GM19463 (cell line): ENCODE data around the gene RNF41.
"Not testable (repeated sequence)": the region's sequence is repeated elsewhere in the genome, so short reads cannot be mapped to it uniquely, and the experiment has no call there.

Source experiments
- ATAC-seq: cut with Tn5 transposase; IDR thresholded peaks from one replicate; pipeline ENCODE4 v1.9.1; 2021; ENCODE audit warnings: mild to moderate bottlenecking, moderate library complexity; ENCODE audit not compliant: unreplicated experiment

RNF41 gene

GRCh38 chr12:56221757-56222530, at the start of gene RNF41:
Gene RNF41, minus strand, starts transcription at chr12:56221922. Its CDS starts 7,875 bp downstream, at chr12:56214047.
- peak; percentile 82 for ATAC-seq

- ATAC-seq = no peak
Measured at GRCh38 chr12:56271031-56271430, 49.3 kb upstream of the RNF41 start.

DNA sequence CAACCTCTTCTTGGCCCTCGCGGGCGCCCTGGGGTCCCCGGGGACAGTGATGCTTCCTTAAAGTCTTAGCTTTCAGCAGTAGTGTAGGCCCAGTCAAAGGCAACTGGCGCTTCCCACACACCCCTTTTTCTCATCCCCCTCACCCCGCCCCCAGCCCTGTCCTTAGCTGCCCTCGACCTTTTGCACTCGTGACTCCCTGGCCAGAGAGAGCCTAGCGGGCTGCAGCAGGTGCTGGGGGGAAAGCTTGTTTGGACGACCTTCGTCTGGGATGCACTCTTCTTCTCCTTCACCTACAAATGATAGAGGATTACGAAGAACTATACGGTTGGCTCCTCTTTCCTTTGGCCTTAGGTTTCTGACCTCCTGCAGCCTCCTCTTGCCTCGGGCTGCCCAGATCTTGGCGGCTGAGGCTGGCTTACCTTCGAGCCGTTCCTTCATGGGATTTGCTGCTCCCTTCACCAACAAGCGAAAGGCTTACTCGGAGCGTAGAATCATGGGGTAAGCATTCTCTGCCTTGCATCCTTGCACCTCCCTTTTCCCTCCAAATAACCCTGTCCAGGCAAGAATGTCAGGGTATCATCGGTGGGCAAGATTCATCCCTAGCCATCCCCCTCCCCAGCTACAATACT, 45.8 kb upstream of the RNF41 start:
- peak; percentile 6 for ATAC-seq

DNA sequence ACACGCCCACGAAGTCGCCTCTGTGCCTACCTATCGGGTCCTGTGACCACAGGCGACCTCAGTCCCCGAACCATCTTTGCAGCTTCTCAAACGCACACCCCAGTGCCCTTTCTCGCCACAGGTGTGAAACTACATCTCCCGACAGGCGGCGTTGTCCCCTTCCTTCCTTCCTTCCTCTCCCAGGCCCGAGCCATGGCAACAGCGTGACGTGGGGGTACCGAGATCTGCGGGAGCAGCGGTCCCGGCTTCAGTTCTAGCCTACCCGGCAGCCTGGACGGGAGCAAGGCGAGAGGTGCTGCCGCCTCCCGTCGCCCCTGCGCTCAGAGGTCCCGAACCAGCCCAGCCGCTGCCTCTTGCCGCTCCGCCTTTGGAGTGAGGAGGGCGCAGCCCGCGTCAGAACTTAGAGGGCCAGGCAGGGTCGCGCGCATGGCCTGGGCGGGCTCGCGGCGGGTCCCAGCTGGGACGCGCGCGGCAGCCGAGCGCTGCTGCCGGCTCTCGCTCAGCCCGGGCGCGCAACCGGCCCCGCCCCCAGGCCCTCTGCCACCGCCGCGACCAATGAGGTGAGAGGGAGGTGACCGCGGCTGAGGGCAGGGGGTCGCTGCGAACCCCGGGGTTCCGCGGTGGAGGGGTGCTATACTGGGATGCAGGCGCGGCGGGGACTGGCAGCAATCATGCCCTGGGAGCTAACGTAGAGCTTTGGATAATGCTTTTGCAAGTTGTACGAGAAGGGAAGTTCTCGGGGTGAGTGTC, 45.1 kb upstream of the RNF41 start, which contains the start of gene COQ10A:
Gene COQ10A (plus strand): TSS at position 250 of the 750 bp plus-strand sequence. CDS start 177 bp downstream, at position 427.
- ATAC-seq = peak; percentile 92

DNA sequence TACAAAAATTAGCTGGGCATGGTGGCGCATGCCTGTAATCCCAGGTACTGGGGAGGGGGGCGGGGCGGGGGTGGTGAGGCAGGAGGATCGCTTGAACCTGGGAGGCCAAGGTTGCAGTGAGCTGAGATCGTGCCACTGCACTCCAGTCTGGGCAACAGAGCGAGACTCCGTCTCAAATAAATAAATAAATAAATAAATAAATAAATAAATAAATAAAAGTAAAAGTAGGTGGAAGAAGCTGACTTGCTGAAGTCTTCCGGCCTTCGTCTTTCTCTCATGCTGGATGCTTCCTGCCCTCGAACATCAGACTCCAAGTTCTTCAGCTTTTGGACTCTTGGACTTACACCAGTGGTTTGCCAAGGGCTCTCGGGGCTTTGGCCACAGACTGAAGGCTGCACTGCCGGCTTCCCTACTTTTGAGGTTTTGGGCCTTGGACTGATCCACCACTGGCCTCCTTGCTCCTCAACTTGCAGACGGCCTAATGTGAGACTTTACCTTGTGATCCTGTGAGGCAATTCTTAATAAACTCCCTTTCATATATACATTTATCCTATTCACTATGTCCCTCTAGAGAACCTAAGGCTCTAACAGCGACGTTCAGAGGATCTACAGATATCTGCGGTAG, 44.5 kb upstream of the RNF41 start:
- ATAC-seq = not testable (repeated sequence)

GRCh38 chr12:56262955-56263354, 41.2 kb upstream of the RNF41 start:
- ATAC-seq = not testable (repeated sequence)

- ATAC-seq = no peak
Measured at GRCh38 chr12:56261503-56262232, 39.9 kb upstream of the RNF41 start.

DNA sequence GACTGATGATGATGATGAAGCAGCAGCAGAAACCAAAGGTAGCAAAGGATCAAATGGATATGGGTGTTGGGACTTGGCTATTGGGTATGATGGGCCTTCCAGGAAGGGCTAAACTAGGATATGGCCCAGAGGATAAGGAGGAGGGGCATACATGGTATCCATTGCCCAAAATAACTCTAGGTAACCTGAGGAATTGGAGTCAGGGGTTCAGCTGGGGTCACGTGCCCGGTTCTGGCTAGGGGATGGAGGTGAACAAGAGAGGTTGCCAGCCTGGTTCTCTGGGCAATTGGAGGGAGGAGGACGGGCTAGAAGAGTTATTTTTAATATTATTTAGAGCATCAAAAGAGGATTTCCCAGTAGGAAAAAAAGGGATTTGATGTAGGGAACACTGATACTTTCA, 39.2 kb upstream of the RNF41 start:
- ATAC-seq = no peak

DNA sequence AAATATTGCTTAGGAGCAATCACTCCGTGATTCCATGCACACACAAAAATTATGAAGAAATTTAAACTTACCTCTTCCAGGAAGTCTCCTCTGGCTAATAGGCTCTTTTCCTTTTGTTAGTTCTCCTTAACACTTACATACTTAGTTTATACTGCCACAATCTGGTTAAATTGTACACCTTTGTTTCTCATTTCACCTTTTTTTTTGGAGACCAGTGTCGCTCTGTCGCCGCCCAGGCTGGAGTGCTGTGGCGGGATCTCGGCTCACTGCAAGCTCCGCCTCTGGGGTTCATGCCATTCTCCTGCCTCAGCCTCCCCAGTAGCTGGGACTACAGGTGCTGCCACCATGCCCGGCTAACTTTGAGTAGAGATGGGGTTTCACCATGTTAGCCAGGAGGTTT, 38.7 kb upstream of the RNF41 start:
- ATAC-seq = no peak

- no peak for ATAC-seq
Measured at GRCh38 chr12:56258820-56259183, 37.1 kb upstream of the RNF41 start.

DNA sequence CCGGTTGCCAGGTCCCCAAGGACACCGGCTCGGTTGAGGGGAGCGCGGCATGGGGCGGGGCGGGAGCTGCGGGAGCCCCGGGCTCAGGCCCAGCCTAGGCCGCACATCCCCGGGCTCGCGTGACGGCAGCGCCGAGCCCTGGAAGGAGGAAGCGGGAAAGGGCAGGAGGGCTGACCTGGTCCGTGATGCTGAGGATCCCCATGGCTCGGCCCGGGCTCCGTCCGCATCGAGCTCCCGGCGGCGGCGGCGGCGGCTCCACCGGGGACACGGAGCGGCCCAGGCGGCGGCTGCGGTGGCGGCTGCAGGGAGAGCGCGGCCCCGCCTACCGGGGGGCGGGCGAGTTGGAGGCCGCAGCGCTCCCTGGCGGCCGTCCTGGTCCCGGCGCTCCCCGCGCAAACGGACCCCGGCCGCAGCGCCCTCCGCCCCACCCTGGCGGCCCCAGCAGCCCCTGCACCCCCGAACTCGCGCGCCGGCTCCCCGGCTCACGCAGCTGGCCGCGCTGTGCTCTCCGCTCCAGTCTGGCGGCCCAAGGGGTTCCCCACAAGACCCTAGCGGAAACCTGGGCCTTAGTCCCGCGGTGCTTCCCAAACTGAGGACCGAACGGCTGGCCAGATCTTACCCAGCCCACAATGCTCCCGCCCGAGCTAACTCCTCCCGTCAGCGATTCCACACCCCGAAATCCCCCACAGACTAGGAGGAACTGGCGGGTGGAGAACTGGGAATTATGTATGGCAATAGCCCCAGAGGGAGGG, 36.5 kb upstream of the RNF41 start, which contains the start of gene ANKRD52:
Gene ANKRD52 (minus strand): TSS at position 317 of the 752 bp plus-strand sequence. CDS start 115 bp downstream, at position 202.
- peak; percentile 91 for ATAC-seq

DNA sequence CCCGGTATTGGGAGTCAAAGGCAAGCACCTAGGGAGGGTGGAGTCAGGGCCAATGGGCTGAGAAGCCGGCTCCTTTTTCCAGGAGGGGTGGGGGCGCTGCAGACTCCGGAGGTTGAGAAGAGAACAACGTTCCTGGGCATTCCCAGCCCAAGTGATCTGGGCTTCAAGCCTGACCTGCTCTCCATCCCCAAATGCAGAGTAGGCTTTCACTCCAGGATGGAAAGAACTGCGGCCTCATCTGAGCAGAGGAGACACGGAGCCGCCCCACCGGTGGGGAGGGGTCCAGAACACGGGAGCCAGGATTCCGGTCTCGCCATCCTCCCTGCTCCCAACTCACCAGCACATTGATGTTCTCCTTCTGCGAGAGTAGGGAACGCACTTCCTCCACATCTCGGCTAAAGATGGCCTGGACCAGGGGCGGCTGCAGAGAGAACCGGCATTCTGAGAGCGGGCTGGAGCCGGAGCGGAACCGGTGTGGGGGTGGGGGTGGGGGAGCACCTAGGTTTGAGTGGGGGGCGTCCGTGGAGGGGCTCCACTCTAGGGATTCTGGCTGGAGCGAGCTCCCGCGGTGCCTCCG, 35.9 kb upstream of the RNF41 start:
- ATAC-seq = no peak

DNA sequence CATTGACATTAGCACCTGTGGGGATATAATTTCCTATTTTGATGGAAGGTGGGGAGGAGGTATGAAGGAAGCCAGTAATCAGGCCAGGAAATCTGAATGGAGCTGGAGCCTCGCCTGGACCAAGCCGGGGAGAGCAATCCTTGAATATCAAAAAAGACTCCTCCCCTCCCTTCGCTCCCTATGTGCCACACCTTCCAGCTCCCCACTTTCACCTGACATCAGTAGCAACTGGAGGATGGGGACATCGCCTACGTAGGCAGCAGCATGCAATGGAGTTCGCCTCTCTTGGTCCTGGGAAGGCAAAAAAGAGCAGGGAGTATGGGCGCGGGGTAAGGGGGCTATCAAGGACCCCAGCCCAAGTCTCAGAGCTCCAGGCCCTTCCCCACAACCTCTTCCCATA, 35.3 kb upstream of the RNF41 start:
- no peak for ATAC-seq

DNA sequence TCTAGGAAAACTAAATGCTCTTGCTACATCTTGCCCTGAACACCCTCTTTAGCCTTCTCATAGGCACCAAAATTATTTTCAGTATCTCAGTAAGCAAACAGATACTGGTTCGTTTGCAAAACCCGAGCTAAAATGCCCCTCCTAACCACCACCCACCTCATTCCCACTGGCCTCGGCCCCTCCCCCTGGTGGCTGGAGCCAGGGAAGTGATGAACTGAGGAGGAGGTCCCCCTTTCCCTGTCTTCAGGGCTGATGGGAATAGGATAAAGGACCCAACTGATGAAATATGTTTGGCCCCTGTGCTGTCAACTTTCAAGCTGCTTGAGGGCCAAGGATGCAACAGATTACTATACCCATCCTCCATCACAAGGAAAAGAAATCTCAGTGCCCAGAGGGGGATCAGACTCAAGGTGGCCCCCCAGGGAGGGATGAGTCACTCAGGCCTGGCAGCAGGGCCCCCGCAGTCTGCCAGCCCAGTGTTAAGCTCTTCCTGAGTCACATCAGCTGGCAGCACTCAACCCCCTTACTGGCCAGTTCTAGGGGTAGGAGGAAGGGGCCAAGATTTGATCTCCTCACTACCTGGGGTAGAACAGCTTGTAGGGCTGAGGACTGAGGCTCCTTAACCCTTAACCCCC, 34.7 kb upstream of the RNF41 start:
- ATAC-seq = no peak

DNA sequence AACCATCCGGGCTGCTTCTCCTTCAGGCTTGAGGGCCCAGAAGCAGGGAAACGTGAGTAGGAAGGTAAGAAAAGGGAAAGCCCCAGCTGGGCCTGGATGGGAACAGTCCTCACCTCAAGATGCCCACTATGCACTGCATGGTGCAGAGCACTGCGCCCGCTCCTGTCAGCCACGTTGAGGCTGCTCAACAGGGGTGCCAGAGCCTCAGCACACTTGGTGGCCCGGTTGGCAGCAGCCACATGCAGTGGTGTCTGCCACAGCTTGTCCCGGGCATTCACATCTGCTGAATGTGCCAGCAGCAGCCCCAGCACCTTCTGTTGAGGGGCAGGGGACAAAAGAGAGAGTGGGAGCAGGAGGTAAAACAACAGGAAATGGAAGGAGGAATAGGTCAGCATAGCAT, 33.9 kb upstream of the RNF41 start:
- no peak for ATAC-seq

- ATAC-seq = no peak
Measured at GRCh38 chr12:56253091-56253490, 31.4 kb upstream of the RNF41 start.

DNA sequence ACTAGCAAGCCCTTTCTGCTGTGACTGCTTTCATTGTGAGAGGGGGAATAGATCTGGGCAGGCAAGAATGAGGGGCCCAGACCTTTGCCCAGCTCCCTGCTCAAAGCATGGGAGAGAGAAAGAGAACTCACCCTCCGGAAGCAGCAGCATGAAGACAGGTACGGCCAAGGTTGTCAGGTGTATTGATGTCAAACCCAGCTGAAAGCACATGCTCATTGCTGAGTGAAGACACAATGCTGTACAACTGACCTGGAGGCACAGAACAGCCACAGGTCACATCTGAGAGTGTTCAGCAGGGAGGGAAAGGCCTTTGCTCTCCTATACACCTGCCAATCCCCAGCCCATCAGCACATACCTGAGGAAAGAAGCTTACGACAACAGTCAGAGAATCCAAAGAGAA, 30.9 kb upstream of the RNF41 start:
- no peak for ATAC-seq

DNA sequence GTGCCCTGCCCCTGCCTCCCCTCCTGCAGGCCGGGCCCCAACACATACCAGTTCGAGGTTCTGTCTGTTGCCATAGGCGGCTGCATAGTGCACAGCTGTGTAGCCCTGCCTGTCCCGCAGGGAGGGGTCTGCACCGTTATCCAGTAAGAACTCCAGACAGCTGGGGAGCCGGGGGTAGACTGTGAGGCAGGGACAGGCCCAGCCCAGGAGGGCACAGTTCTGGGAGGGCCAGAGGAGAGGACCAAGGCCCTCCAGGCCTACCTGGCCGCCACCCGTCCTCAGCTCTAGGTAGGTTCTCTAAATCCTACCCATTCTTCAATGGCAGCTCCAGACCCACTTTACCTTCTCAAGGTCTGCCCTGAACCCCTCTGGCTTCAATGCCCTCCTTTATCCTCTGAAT, 27.0 kb upstream of the RNF41 start:
- no peak for ATAC-seq

- ATAC-seq = no peak
Measured at GRCh38 chr12:56247923-56248322, 26.2 kb upstream of the RNF41 start.
